HL-60 (cell line): ENCODE results near the gene VAV2.

ENCODE experiments used
- DNase-seq, 2 experiments: peaks; one replicate each; pipeline ENCODE4 v3.0.0-alpha.2; 2010 to 2020; ENCODE audit warnings: low read depth in 1 of 2, low spot score in 1 of 2
- H3K27ac ChIP-seq: fragments of 250-450 bp; sonication (Bioruptor Pico); replicated peaks from 2 replicates; pipeline ENCODE4 v1.5.1; 2020; ENCODE audit warnings: mild to moderate bottlenecking, moderate library complexity
- H3K27me3 ChIP-seq: fragments of 250-450 bp; sonication (Bioruptor Pico); 2 replicates; pipeline ENCODE4 v1.5.1; 2021; ENCODE audit warnings: mild to moderate bottlenecking, moderate library complexity; ENCODE audit not compliant: insufficient read depth, poor library complexity, severe bottlenecking
- H3K4me3 ChIP-seq: replicated peaks from 2 replicates; pipeline ENCODE4 v1.5.1; 2011; ENCODE audit warnings: mild to moderate bottlenecking, control low read depth, low read length; ENCODE audit not compliant: insufficient read depth
- CTCF ChIP-seq: IDR thresholded peaks from one replicate; pipeline ENCODE4 v1.5.1; 2011; ENCODE audit warnings: low read length, control low read depth, inconsistent platforms; ENCODE audit not compliant: insufficient read depth
- GABPA ChIP-seq: IDR thresholded peaks from 2 replicates; pipeline ENCODE4 v1.6.1; 2012; ENCODE audit warnings: low read depth
- POLR2AphosphoS5 ChIP-seq: IDR thresholded peaks from 2 replicates; pipeline ENCODE4 v1.6.1; 2012; ENCODE audit warnings: low read depth
- SPI1 ChIP-seq: IDR thresholded peaks from 2 replicates; pipeline ENCODE4 v1.6.1; 2012; ENCODE audit warnings: low read depth, mild to moderate bottlenecking, borderline replicate concordance
- TF ChIP-seq, protein P1 (sequence below): IDR thresholded peaks from 2 replicates; pipeline ENCODE4 v1.6.1; 2012; ENCODE audit warnings: low read depth; ENCODE audit not compliant: insufficient replicate concordance

VAV2 gene

DNA sequence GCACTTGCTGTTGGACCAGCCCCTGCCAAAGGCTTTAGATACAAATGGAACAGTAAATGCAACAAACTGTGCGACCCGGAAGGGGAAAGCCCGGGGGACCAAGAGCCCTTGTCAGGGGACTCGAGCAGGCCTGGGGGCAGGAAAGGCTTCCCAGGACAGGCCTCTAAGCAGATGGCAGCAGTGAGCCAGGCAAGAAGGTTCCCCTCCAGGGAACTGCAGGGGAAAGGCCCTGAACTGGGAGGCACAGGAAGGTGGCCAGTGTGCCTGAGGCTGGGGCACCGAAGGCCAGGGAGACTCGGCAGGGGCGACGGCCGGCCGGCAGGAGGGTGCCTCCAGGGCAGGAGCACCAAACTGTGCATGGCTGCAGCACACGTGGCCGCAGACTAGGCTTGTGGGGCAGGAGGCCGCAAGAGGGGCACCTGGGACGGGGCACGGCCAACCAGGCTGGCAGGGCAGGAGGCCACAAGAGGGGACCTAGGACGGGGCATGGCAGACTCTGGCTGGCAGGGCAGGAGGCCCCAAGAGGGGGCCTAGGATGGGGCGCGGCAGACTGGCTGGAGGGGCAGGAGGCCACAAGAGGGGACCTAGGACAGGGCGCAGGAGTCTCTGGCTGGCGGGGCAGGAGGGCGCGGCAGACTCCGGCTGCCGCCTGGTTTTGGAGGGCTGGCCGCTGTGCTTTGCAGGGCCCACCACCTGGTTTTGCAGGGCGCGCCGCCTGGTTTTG, 10.0 kb downstream of the VAV2 start:
- DNase-seq, result no peak
- Histone ChIP-seq H3K4me3 (no peak overlapping the region), H3K27me3 (no peaks in the 10 kb centered on the region), H3K27ac (no peak overlapping the region)
- TF ChIP-seq GABPA, result no peak
- TF ChIP-seq CTCF, result no peak
- TF ChIP-seq, protein P1, sequence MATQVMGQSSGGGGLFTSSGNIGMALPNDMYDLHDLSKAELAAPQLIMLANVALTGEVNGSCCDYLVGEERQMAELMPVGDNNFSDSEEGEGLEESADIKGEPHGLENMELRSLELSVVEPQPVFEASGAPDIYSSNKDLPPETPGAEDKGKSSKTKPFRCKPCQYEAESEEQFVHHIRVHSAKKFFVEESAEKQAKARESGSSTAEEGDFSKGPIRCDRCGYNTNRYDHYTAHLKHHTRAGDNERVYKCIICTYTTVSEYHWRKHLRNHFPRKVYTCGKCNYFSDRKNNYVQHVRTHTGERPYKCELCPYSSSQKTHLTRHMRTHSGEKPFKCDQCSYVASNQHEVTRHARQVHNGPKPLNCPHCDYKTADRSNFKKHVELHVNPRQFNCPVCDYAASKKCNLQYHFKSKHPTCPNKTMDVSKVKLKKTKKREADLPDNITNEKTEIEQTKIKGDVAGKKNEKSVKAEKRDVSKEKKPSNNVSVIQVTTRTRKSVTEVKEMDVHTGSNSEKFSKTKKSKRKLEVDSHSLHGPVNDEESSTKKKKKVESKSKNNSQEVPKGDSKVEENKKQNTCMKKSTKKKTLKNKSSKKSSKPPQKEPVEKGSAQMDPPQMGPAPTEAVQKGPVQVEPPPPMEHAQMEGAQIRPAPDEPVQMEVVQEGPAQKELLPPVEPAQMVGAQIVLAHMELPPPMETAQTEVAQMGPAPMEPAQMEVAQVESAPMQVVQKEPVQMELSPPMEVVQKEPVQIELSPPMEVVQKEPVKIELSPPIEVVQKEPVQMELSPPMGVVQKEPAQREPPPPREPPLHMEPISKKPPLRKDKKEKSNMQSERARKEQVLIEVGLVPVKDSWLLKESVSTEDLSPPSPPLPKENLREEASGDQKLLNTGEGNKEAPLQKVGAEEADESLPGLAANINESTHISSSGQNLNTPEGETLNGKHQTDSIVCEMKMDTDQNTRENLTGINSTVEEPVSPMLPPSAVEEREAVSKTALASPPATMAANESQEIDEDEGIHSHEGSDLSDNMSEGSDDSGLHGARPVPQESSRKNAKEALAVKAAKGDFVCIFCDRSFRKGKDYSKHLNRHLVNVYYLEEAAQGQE, result no peak
- no peak for TF ChIP-seq POLR2AphosphoS5
- TF ChIP-seq SPI1, result no peak

DNA sequence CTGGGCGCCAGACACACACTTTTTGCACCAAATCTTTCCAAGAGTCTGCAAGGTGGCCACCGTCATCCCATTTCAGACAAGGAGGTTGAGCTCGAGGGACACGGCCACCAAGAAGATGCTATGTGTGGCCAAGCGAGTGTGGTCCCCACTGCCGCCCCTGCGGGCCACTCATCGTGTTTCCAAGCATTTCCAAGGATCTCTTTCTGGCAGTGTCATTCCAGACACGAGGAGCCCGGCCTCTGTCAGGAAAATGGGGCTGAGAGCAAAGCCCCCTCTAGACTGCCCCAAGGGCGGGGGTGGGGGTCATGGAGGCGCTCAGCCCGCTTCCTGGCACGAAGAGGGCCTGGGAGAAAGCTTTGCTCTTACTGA, 10.6 kb downstream of the VAV2 start:
- DNase-seq, result no peak
- no peak overlapping the region for H3K4me3 ChIP-seq
- H3K27me3 ChIP-seq, result no peaks in the 10 kb centered on the region
- TF ChIP-seq, protein P1, result no peak
- TF ChIP-seq POLR2AphosphoS5, result no peak
- TF ChIP-seq SPI1, result no peak
- no peak for TF ChIP-seq CTCF
- TF ChIP-seq GABPA, result no peak
- no peak overlapping the region for H3K27ac ChIP-seq

GRCh38 chr9:133980864-133981588, 11.1 kb downstream of the VAV2 start:
- TF ChIP-seq GABPA (no peak), POLR2AphosphoS5 (no peak), SPI1 (no peak), CTCF (no peak)
- TF ChIP-seq, protein P1, result no peak
- no peak for DNase-seq
- Histone ChIP-seq H3K27ac (no peak overlapping the region), H3K4me3 (no peak overlapping the region), H3K27me3 (no peaks in the 10 kb centered on the region)
